Measurements from ENCODE around the gene MLF2. TPM values are rescaled to one million over a fixed set of nuclear protein-coding genes. Genes with fewer than 3 reads are reported as not detected.

MLF2 gene, protein sequence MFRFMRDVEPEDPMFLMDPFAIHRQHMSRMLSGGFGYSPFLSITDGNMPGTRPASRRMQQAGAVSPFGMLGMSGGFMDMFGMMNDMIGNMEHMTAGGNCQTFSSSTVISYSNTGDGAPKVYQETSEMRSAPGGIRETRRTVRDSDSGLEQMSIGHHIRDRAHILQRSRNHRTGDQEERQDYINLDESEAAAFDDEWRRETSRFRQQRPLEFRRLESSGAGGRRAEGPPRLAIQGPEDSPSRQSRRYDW
- 277 TPM for polyA plus RNA-seq (2013, experiment 1 of 2; ENCODE audit: insufficient read length)
- 269 TPM for polyA plus RNA-seq (2013, experiment 2 of 2; ENCODE audit: insufficient read length)

DNA sequence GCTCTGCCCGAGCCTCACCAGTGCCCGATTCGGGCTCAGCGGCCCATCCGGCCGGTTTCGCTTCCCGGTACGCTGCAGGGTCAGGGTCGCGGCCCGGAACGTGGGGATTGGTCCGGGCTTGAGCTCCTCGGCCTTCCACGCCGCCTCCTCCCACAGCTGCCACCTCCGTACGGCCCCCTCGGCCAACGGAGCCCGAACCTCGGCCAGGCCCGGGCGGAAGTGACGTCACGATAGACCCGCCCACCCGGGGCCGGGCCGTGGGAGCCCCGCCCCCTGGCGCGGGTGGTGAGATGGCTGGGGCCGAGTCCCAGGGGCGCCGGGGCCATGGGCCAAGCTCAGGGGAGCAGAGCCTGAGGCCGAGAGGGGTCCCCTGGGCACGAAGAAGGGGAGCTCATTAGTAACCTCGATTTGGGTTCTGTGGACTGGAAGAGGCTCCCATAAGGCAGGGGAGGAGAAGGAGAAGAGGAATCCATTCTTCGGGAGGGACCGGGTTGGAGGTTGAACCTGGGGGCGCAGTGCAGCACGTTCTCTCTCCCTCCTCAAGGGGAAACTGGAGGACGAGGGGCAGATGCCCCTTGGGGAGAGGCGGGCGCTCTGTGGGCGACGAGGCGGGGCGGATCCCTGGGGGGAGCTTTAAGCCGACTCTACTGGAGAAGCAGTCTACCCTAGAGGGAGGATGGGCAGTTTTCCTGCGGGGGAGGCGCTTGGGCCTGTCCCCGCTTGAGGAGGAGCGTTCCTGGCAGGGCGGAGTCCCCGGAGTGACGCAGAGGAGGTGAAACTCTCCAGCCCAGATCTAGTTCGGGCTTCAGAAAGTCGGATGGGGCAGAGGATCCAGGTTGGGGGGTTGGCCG, at the start of gene MLF2:
Gene MLF2 (minus strand): TSS at position 221 of the 851 bp plus-strand sequence. CDS start 807 bp downstream, outside the sequence.
- peak; percentile 100 for DNase-seq

DNA sequence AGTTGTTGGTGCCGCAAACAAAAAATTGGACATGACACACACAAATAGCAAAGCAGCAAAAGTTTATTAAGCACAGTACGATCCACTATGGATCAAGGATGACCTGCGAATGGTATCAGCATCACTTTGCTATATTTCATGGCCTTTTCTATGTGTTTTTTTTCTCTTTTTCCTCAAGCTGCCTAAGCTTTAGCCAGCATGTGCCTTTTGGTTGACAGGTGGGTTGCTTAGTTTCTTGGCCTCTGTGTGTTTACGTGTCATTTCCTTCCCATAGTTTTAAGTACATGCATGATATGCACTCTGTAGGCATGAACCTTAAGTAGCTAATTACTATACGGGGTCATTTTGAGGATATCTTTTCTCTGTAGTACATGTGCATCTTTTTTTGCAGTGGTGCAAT, 46.2 kb upstream of the MLF2 start:
- no peak for DNase-seq

DNA sequence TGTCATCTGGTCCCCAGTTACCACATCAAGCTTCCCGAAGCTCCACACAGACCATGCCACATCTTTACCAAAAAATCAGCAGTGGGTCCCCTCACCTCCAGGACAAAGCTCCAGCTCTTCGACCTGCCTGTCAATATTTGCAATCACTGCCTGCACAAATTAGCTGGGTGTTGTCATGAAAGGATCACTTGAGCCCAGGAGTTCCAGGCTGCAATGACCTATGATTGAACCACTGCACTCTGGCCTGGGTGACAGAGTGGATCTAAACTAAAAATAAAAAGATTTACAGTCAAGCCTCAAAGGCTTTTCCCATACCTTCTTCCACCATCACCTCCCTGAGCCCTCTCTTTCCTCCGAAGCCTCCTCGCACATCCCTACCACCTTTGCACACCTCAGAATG, 43.6 kb upstream of the MLF2 start:
- DNase-seq: no peak

DNA sequence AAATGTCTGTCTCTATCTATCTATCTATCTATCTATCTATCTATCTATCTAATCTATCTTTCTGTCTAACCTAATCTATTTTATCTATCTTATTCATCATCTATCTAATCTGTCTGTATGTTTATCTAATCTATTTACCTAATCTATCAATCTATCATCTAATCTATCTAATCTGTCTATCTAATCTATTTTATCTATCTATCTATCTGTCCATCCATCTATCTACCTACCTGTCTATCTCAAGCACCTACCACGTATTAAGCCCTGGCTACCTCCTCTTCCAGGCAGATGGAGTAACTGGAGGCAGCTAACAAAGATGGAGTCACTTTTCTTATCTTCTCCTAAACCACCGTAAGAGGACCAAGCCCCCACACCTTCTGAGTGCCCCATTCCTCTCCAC, 42.1 kb upstream of the MLF2 start:
- DNase-seq: no peak

DNA sequence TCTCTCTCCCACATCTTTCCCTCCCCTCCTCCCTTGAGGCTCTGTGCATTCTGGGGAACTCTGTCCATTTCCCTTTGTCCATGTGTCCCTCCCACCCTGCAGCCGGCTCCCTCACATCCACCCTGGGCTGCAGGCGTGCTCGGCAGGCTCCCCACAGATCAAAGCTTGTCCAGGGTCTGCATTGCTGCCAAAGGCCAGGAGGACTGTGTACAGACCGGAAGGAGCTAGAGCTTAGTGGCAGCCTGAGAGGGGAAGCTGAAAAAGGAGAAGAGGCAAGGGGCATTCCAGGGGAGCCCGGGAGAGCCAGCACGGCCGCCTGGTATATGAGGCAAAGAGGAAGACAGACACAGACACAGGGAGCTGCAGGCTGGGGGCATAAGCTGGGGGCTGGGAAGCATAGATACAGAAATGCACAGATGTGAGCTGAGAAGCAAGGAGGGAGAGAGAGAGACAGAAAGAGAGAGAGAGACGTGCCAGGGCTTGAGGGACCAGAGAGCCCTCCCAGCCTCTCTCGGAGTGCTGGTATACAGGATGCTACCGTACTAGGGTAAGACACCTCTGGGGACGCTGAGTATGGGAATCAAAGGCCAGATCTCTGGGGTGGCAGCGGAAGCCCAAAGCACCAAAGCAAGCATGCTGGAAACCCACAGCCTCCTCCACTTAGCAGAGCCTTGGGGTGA, 39.7 kb upstream of the MLF2 start:
- no peak for DNase-seq

DNA sequence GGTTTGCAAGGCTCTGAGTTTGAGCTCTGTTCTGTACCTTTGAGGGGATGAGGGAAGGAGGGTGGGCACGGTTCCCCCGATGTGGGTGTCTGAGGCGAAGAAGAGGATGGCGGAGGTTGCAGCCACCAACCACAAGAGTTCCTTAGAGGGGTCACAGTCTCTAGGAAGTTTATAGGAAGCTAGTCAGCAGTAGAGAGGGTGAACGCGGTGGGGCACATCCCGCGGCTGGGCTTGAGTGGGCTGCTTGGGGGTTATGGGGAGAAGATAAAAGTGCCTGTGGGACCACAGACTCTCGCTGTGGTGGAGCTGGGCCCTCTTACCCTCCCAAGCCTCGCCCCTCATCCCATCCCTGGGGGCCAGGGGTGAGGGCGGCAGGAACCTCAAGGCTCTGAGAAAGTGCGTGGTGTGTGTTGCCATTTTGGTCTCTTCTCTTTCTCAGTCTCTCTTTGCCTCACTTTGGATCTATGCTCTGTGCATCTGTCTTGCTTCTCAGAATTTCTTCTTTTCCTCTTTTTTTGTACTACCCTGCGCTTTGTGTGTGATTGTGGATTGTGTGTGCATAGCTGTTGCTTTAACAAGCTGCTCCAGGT, 39.1 kb upstream of the MLF2 start:
- DNase-seq: no peak

DNA sequence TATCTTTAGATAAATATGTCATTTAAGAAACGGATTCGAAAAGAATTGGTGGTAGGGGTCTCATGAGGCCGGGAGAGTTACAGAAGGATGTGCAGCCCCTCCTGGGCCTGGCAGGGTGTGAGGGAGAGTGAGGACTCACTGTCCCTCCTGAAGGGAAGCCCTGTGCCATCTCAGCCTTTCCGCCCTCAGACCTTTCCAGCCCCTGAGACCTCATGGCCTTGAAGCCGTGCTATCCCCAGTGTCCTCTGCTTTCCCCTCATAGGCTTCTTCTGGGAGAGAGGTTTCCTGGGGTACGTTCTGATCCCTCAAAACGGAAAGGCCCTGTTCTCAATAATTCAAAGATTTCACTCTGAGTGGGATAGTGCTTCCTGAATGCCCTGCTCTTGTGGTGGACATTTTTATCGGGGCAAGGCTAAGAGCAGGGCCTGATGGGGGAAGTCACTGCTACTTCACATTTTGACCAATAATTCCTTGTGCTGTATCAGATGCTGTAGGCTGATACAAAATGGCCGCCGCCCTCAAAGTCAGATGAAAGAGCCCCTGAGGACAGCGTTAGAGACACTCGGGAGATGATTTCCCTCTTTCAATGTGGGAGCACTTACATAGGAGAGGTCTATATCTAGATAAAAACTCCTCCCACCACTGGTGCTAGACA, 37.7 kb upstream of the MLF2 start:
- DNase-seq: no peak

DNA sequence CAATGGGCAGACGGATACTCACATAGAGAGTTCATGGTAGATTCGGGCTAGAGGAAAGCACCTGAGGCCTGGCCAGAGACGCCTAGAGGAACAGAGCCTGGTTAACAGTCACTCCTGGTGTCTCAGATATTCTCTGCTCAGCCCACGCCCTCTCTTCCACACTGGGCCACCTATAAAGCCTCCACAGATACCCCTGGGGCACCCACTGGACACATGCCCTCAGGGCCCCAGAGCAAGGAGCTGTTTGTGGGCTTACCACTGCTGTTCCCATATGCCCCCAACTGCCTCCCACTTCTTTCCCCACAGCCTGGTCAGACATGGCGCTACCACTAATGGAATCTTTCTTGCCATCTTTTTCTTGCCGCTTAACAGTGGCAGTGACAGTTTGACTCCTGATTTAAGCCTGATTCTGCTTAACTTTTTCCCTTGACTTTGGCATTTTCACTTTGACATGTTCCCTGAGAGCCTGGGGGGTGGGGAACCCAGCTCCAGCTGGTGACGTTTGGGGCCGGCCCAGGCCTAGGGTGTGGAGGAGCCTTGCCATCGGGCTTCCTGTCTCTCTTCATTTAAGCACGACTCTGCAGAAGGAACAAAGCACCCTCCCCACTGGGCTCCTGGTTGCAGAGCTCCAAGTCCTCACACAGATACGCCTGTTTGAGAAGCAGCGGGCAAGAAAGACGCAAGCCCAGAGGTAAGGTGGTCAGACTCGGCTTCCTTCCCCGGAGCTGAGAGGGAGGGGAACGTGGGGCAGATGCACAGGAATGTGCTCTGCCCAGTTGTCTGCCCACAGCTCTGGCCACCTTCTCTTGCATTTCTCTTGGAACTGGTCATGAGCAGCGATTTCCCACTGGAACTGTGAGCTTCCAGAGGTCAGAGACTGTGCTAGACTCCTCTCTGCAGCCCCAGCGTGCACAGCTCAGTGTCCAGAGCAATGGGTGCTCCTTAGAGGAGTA, 36.3 kb upstream of the MLF2 start, which contains the start of gene CD4:
Gene CD4 (plus strand): TSS at position 557 of the 953 bp plus-strand sequence. CDS start 10,611 bp downstream, outside the sequence.
- DNase-seq: no peak

DNA sequence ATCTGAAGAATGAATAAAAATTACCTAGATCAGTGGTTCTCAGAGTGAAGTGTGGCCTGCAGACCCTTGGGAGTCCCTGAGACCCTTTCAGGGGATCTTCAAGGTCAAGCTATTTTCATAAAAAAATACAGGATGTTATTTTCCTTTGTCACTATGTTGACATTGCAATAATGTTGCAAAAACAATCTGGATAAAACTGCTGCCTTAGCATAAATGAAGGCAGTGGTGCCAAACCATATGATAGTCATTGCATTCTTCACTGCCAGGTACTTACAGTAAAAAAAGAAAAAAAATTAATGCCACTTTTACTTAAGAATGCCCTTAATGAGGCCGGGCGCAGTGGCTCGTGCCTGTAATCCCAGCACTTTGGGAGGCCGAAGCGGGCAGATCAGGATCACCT, 34.4 kb upstream of the MLF2 start:
- DNase-seq: no peak

DNA sequence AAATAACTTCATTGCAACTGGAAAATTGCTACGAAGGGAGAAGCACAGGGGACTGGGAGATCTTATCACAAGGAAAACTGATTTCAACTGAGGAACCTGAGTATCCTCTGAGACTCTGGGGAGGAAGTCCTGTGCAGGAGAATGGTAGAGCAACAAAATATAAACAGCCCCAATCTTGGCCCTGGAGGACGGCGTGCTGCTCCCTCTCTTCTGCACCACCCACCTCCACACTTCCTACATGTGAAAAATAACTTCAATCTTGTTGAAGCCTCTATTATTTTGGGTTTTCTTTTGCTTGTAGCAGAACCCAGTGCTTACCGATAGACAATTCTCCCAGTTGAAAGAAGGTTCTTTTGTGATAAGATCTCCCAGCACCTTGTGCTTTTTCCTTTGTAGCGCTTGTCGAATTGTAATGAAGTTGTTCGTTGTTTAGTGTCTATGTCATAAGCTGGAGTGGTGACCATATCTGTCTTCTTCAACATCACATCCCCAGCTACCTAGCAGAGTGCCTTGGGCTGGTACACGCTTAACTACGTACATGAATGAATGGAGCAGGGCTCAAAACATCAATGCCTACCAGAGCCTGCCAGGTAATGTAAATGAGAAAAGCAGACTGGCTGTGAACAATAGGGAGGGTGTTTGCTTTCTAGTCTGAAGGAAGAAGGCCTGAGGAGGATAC, 33.6 kb upstream of the MLF2 start:
- no peak for DNase-seq

DNA sequence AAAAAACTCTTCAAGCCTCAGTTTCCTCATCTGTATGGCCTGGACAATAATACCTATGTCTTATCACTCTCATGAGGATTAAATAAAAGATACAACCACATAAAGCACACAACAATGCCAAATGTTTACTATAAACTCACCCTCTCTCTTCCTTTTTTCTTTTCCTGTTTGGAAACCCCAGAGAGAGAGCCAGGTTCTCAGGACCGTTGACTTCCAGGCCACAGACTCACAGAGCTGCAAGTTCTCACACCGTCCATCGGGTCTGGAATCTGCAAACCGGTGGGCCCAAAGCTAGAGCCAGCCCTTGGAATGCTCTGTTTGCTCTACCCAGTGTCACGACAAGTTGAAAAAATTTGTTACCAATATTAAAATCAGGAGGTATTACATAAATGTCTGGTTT, 31.8 kb upstream of the MLF2 start:
- DNase-seq: no peak

DNA sequence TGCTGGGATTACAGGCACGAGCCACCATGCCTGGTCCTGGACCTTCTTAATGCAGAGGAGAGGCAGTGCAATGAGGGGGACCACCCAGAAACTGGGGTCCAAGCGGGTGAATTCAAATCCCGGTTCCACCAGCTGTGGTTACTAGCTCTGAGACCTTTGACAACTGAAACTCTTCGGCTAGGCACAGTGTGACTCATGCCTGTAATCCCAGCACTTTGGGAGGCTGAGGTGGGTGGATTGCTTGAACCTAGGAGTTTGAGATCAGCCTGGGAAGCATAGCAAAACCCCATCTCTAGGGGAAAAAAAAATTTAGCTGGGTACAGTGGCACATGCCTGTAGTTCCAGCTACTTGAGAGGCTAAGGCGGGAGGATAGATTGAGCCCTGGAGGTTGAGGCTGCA, 31.4 kb upstream of the MLF2 start:
- no peak for DNase-seq

DNA sequence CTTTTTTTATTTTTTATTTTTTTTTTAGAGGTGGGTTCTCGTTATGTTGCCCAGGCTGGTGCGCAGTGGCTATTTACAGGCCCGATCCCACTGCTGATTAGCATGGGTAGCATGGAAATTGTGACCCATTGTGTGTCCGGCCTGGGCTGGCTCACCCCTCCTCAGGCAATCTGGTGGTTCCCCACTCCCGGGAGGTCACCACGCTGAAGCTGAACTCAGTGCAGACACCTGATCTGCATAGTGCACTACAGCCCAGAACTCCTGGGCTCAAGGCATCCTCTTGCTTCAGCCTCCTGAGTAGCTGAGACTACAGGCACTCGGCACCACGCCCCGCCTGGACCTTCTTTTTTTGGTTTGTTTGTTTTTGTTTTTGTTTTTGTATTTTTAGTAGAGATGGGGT, 30.9 kb upstream of the MLF2 start:
- no peak for DNase-seq

DNA sequence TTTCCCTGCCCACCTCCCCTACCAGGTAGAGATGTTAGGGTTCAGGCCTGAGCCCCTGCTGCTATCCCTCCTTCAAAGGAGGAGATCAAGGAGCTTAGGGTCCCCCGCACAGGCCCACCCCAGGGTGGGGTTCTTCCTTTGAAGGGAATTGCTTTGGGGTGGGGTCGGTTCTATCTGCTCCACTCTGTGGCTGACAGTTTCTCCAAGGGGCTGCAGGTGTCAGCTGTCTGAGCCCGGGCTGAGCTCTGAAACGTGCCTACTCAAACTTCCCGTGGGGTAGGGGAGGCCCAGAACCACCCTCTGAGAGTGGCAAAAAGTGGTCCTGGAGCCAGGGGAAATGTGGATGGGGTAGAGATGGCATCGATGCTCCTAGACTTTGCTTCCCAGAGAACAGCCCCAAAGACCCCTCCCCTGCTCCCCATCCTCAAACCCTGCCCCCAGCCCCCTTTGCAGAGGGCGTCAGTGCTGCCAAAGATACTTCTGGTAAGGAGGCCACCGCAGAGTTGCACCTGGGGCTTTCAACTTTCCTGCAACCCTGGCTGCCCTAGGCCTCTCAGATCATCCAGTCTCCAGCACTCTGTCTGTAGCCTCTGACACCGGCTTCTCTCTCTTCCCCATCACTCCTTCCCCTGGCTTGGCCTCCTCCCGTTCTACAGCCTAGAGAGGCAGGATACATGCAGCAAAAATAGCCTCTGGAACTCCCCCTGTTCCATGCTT, 30.1 kb upstream of the MLF2 start:
- DNase-seq: no peak

DNA sequence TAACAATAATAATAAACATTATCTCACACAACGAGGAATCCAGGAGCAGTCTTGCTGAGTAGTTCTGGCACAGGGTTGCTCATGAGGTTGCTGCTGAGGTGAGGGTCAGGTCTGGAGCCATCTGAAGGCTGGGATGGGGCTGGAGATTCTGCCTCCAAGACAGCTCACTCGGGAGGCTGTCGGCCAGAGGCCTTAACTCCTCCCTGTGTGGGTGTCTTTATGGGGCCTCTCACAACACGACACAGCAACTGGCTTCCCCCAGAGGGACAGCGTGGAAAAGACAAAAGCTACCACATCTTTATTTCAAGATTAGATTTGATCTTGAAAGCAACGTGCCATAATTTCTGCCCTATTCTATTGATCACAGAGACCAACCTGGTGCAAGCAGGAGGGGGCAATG, 29.2 kb upstream of the MLF2 start:
- no peak for DNase-seq

DNA sequence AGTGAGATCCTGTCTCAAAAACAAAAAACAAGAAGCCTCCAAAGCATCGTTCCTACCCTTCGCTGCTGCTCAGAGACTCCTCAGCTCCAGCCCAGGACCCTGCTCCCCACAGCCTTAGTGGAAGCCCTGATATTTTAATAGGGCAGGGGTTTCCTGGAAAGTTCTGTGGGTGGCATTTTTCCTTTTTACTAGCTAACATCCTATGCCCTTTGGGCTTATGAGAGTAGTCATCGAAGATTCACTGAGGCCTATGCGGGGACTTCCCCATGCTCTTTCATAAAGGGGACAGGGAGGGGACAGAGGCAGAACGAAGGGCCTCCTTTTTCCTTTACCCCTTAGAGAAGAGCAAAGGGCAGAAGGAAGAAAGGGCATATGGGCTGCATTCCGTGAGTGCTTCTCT, 27.6 kb upstream of the MLF2 start:
- DNase-seq: no peak

DNA sequence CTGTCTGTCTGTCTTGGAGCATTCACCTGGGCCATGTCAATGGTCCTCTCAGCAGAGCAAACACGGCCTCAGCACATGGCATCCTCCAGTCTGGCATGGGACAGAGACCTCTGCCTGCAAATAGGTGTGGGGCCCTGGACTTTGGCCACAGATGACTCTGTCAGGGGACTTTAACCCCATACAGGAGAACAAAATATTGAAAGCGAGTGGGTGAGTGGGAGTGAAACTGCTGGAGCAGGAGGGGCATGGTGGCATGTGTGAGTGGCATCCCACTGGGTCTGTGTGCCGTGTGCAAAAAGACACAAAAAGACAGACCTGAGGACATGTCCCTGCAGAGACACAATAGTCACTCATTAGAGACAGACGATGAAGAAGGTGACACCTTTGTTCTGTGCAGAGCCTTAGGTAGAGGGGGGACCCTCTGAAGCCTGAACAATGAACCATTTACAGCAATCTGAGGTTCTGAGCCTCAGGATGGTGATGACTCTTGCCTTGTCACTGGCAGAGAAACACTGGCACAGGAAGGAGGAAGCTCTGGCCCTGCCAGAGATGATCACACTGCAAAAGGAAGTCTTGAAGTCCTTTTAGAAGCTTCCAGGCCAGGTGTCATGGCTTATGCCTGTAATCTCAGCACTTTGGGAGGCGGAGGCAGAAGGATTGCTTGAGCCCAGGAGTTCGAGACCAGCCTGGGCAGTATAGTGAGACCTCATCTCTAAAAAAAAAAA, 26.9 kb upstream of the MLF2 start:
- no peak for DNase-seq

DNA sequence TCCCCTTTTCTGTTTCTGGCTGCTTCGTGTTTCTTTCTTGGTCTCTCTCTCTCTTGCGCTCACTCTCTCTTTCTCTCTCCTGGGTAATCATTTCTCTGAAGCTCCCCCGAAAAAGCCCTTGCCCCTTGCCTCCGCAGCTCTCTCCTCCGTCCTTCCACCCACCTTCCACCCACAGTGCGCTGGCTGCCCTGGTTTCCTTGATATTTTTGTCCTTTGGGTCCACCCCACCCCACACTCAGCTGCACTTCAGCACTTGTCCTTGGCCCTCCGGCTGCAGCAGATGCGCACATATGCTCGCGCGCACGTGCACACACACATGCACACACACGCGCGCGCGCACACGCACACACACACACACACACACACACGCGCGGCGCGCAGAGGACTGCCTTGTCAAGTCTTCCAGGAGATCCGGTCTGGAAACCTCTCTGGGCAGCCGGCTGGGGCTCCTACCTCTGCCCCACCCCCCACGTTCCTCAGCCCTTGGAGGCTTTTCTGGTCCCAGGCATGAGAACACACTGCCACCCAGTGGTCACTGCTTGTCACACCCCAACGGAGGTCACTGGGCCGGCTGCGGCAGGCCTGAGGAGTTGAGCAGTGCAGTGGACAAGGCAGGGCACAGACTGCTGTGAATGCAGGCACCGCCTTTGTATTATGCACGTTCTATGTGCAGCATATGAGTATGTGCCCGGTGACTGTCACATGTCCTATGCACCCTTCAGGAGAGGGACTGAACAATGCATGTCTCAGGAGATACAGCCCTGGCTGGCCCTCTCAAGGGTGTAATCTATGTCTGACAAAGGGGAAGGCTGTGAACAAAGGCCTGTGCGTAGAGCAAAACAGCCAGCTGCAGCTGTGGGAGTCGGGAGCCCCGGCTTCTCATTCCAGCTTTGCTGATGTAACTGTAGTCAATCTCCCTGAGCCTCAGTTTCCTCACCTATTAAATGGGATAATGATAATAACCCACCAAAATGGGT, 25.9 kb upstream of the MLF2 start:
- DNase-seq: peak; percentile 93
